Keratinocyte (primary cell): Measurements from ENCODE around the gene CLK4. TPM values are rescaled to one million over a fixed set of nuclear protein-coding genes. Genes with fewer than 3 reads are reported as not detected.

Source experiments
- DNase-seq: peaks from one replicate; pipeline ENCODE4 v3.0.0-alpha.2; 2011; ENCODE audit warnings: low read depth, missing footprints, low spot score
- FAIRE-seq: peaks from 2 replicates; lab custom pipeline; 2011; peaks lifted over from hg19 to GRCh38; lab: Jason Lieb, UNC
- H2AFZ ChIP-seq: 2 replicates; pipeline ENCODE4 v1.6.0; 2012; ENCODE audit warnings: low read length, control low read depth, inconsistent platforms; ENCODE audit not compliant: control insufficient read depth
- H3K27ac ChIP-seq: 2 replicates; pipeline ENCODE4 v1.5.1; 2011; ENCODE audit warnings: low read length; ENCODE audit not compliant: control insufficient read depth, insufficient read depth
- H3K27me3 ChIP-seq: 3 replicates; pipeline ENCODE4 v1.6.0; 2011; ENCODE audit warnings: low read length; ENCODE audit not compliant: control insufficient read depth, insufficient read depth; ENCODE audit errors: extremely low read depth
- H3K36me3 ChIP-seq, 2 experiments: 2 replicates in 1 of 2; 3 replicates in 1 of 2; pipeline ENCODE4 v1.5.1; 2011; ENCODE audit warnings: low read length in 2 of 2, mild to moderate bottlenecking in 1 of 2; ENCODE audit not compliant: control insufficient read depth in 2 of 2, insufficient read depth in 2 of 2; ENCODE audit errors: extremely low read depth in 1 of 2
- H3K4me1 ChIP-seq: 3 replicates; pipeline ENCODE4 v1.5.1; 2011; ENCODE audit warnings: low read length; ENCODE audit not compliant: control insufficient read depth, insufficient read depth; ENCODE audit errors: extremely low read depth
- H3K4me2 ChIP-seq: 3 replicates; pipeline ENCODE4 v1.6.0; 2011; ENCODE audit warnings: low read depth, low read length; ENCODE audit not compliant: control insufficient read depth, insufficient read depth; ENCODE audit errors: extremely low read depth
- H3K4me3 ChIP-seq, 3 experiments: fragments of 200-600 bp in 1 of 3; sonication (generic) in 1 of 3; 2 replicates in 2 of 3; 3 replicates in 1 of 3; pipeline ENCODE4 v1.5.1; 2011 to 2016; ENCODE audit warnings: low read length in 3 of 3, mild to moderate bottlenecking in 3 of 3, control low read depth in 2 of 3, inconsistent platforms in 1 of 3, low read depth in 1 of 3, mixed read lengths in 1 of 3, mixed run types in 1 of 3, moderate library complexity in 1 of 3; ENCODE audit not compliant: control insufficient read depth in 2 of 3, insufficient read depth in 2 of 3; ENCODE audit errors: extremely low read depth in 1 of 3
- H3K79me2 ChIP-seq: 2 replicates; pipeline ENCODE4 v1.6.0; 2012; ENCODE audit warnings: low read length; ENCODE audit not compliant: control insufficient read depth, insufficient read depth
- H3K9ac ChIP-seq: 3 replicates; pipeline ENCODE4 v1.6.0; 2011; ENCODE audit warnings: low read length; ENCODE audit not compliant: control insufficient read depth, insufficient read depth; ENCODE audit errors: extremely low read depth
- H3K9me1 ChIP-seq: 3 replicates; pipeline ENCODE4 v1.6.0; 2011; ENCODE audit warnings: low read length; ENCODE audit not compliant: control insufficient read depth, insufficient read depth; ENCODE audit errors: extremely low read depth
- H3K9me3 ChIP-seq: 2 replicates; pipeline ENCODE4 v1.5.1; 2012; ENCODE audit warnings: low read depth, low read length; ENCODE audit not compliant: control insufficient read depth
- H4K20me1 ChIP-seq: 3 replicates; pipeline ENCODE4 v1.6.0; 2011; ENCODE audit warnings: low read length; ENCODE audit not compliant: control insufficient read depth, insufficient read depth; ENCODE audit errors: extremely low read depth
- CTCF ChIP-seq, 3 experiments: IDR thresholded peaks in 1 of 3; conservative IDR thresholded peaks in 1 of 3; optimal IDR thresholded peaks in 1 of 3; 2 replicates in 2 of 3; 3 replicates in 1 of 3; pipeline versions ENCODE3 to v1.5.1; 2011; ENCODE audit warnings: low read length in 3 of 3, mild to moderate bottlenecking in 3 of 3, moderate library complexity in 2 of 3, control low read depth in 1 of 3, inconsistent platforms in 1 of 3; ENCODE audit not compliant: insufficient read depth in 2 of 3; ENCODE audit errors: extremely low read depth in 1 of 3
- EZH2 ChIP-seq: IDR thresholded peaks from one replicate; pipeline ENCODE4 v1.6.1; 2012; ENCODE audit warnings: inconsistent platforms, mild to moderate bottlenecking, low read length, moderate library complexity
- dilution Hi-C: fragments of 300-500 bp; cut with MboI; formaldehyde crosslinking; loops from one replicate; pipeline ENCODE4 v1.7.0; 2020; ENCODE audit warnings: low sequenced_read_pairs; ENCODE audit not compliant: extremely low pct_ligation_motif_present
- polyA plus RNA-seq, 5 experiments: library from polyadenylated mRNA; depleted of rRNA in 3 of 5; stranded (reverse) in 3 of 5; stranded (forward) in 1 of 5; unstranded in 1 of 5; fragments of >200 nt; gene quantifications; 1 replicate in 1 of 5; 2 replicates in 3 of 5; 3 replicates in 1 of 5; pipeline versions ENCODE4 v1.2.1 to v1.2.3, GENCODE V29; 2011 to 2012; ENCODE audit warnings: missing spikeins in 2 of 5, low read depth in 1 of 5, low replicate concordance in 1 of 5

CLK4 gene
- polyA plus RNA-seq, 1 donor (not counting 4 experiments of a cell fraction or from before 2014, with no cell fraction given) = 17.3 TPM

- H3K4me3 ChIP-seq = no peak overlapping the region
- FAIRE-seq = no peak
- TF ChIP-seq CTCF (optimal IDR thresholded peaks at IDR 0.05 in 1 of 3, IDR thresholded peaks at IDR 0.05 in 1 of 3, conservative IDR thresholded peaks at IDR 0.05 in 1 of 3; ENCODE audit: extremely low read depth in 1 of 3, insufficient read depth in 2 of 3, low read length in 3 of 3) (no peak), EZH2 (no peak)
- H3K79me2 ChIP-seq = peaks cover 9% of the 10 kb centered on the region
- H2AFZ ChIP-seq = no peak overlapping the region
- no peak overlapping the region for H3K27ac ChIP-seq
- H3K4me1 ChIP-seq = peaks cover 16% of the 10 kb centered on the region
- H3K9ac ChIP-seq = no peak overlapping the region
- dilution Hi-C loops = no loop called here
- no peak overlapping the region for H3K4me2 ChIP-seq
- no peaks in the 10 kb centered on the region for H3K36me3 ChIP-seq
- DNase-seq = no peak
- H3K27me3 ChIP-seq = no peaks in the 10 kb centered on the region
- no peaks in the 10 kb centered on the region for H4K20me1 ChIP-seq
- no peaks in the 10 kb centered on the region for H3K9me1 ChIP-seq
- H3K9me3 ChIP-seq = no peaks in the 10 kb centered on the region
Measured at GRCh38 chr5:178630951-178631350, 4.1 kb upstream of the CLK4 start.

GRCh38 chr5:178630475-178630930 is 3.7 kb upstream of the CLK4 start:
- H3K27ac ChIP-seq = no peak overlapping the region
- H2AFZ ChIP-seq = no peak overlapping the region
- no peak for DNase-seq
- no peak overlapping the region for H3K9ac ChIP-seq
- no peak overlapping the region for H3K4me3 ChIP-seq
- H3K27me3 ChIP-seq = no peaks in the 10 kb centered on the region
- peaks cover 13% of the 10 kb centered on the region for H3K4me1 ChIP-seq
- TF ChIP-seq CTCF (optimal IDR thresholded peaks at IDR 0.05 in 1 of 3, IDR thresholded peaks at IDR 0.05 in 1 of 3, conservative IDR thresholded peaks at IDR 0.05 in 1 of 3; ENCODE audit: extremely low read depth in 1 of 3, insufficient read depth in 2 of 3, low read length in 3 of 3) (no peak), EZH2 (no peak)
- no peak for FAIRE-seq
- dilution Hi-C loops = no loop called here
- H4K20me1 ChIP-seq = no peaks in the 10 kb centered on the region
- H3K36me3 ChIP-seq = no peaks in the 10 kb centered on the region
- no peak overlapping the region for H3K4me2 ChIP-seq
- H3K79me2 ChIP-seq = peaks cover 13% of the 10 kb centered on the region
- no peaks in the 10 kb centered on the region for H3K9me1 ChIP-seq
- H3K9me3 ChIP-seq = no peaks in the 10 kb centered on the region
